ENCODE results near the gene RPL27. TPM values are rescaled to one million over a fixed set of nuclear protein-coding genes. Genes with fewer than 3 reads are reported as not detected.

The RPL27 gene
- 1,000 to 10,000 TPM in 3 of 4 donors, 100 to 1,000 TPM in 1; 912 to 2,032 (median 1,085) TPM for total RNA-seq

- no peak for TF ChIP-seq CTCF (IDR thresholded peaks at IDR 0.05; ENCODE audit: low read depth)
Measured at GRCh38 chr17:42997984-42998938, at the start of gene RPL27. Gene RPL27 (plus strand): TSS chr17:42998419. CDS start chr17:42998751, 332 bp downstream.

DNA sequence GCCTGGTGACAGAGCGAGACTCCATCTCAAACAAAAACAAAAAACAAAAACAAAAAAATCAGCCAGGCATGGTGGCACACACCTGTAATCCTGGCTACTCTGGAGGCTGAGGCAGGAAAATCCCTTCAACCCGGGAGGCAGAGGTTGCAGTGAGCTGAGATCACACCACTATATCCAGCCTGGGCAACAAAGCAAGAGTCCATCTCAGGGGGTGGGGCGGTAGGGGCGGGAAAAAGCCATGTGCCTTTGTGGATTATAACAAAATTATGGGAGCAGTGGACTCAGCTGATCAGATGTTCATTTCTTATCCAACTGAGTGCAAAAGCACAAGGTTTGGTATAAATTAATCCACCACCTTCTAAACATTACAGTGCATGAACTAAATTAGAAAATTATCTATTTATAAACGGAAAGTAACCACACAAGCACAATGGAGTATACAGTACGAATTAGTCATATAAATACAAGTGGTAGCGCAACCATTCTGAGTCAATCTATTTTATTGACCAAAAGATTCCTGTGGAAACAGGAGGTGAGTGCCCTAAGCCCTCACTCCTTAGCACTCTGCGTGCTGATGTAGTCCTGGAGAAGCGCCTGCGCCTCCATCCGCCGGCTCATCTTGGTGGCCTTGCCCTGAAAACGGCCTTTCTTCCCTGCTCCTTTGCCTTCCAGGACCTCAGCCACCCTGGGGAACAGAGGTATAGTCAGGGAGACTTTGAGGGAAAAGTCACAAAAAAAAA lies 48.0 kb upstream of the RPL27 start:
- no peak for TF ChIP-seq CTCF (IDR thresholded peaks at IDR 0.05; ENCODE audit: low read depth)

GRCh38 chr17:42953669-42954068 lies 44.5 kb upstream of the RPL27 start:
- TF ChIP-seq CTCF (IDR thresholded peaks at IDR 0.05; ENCODE audit: low read depth) = no peak

DNA sequence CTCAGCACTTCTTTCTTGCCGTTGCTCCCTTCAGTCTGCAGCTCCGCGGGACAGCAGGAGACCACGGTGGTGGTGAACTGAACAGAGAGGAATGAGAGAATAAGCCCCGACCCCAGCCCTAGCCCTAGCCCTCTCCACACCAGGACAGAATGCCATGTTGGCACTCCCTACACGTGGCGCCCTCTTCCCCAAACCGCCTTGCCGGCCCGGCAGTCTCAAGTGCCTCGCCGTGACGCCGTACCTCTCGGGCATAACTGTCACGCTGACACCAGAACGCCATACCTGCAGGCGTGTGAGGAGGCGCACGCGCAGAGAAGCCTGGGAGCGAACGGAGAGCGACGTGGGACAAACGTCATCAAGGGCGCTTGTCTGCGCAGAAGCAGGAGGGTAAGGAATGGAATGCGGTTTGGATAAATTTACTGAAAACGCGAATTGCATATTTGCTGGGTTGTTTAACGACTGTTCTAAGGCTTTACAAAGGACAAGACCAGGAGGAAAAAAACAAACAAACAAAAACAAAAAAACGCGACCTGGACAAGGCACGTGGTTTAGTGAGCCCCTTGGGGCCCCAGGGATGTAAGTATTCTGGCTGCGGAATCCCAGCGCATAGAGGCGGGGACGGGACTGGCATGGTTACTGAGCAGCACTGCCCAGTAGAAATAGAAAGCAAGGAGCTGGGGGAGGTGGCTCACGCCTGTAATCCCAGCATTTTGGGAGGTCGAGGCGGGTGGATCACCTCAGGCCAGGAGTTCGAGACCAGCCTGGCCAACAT lies 33.9 kb upstream of the RPL27 start, which contains the start of gene AARSD1:
Gene AARSD1 (minus strand): TSS at position 294 of the 772 bp plus-strand sequence. CDS start 14 bp downstream, at position 280.
- no peak for TF ChIP-seq CTCF (IDR thresholded peaks at IDR 0.05; ENCODE audit: low read depth)

- no peak for TF ChIP-seq CTCF (IDR thresholded peaks at IDR 0.05; ENCODE audit: low read depth)
Measured at GRCh38 chr17:42967925-42968324, 30.3 kb upstream of the RPL27 start.

DNA sequence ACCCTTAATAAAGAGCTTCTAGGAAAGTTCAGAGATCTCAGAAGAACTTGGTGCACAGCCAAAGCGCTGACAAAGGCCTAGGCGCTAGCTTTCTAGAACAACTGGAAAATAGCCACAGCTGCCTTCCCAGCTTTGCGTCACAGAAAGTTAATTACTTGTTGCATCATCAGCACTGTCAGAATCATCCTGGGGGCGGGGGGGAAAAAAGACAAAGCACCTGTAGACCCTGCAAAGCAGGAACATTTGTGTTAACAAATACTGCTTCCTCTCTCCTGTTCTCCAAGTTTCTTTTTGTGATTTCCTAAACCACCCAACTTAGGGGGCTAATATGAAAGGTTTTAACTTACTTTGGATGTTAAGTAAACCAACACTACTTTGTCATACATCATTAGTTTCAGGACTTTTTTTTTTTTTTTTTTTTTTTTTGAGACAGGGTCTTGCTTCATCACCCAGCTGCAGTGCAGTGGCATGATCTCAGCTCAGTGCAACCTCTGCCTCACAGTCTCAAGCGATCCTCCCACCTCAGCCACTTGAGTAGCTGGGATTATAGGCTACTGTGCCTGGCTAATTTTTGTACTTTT lies 29.1 kb upstream of the RPL27 start:
- TF ChIP-seq CTCF (IDR thresholded peaks at IDR 0.05; ENCODE audit: low read depth) = no peak
